Measurements from ENCODE around the gene CNN2. TPM values are rescaled to one million over a fixed set of nuclear protein-coding genes. Genes with fewer than 3 reads are reported as not detected.

CNN2 gene
- total and polyA plus RNA-seq, 8 donors = 20.4 to 73.8 (median 53.5) TPM

GRCh38 chr19:1041835-1042685 lies 15.7 kb downstream of the CNN2 start:
- Histone ChIP-seq H3K9me3 (no peaks in the 10 kb centered on the region), H3K27me3 (no peaks in the 10 kb centered on the region), H3K4me3 (no peak overlapping the region), H3K27ac (no peak overlapping the region), H3K4me1 (peaks cover 0 to 10% (median 0%) of the 10 kb centered on the region in 3 donors), H3K36me3 (no peaks in the 10 kb centered on the region)
- no peak for TF ChIP-seq CTCF (IDR thresholded peaks at IDR 0.05)
- FAIRE-seq (no peak), ATAC-seq (peak; percentile 19 to 38 (median 28)), DNase-seq (peak; percentile 73 to 96 (median 88))
- intact Hi-C loops (cut with DNase I) = no loop called here
- WGBS, 2 donors = 57 to 67% methylated on average over 43 of the region's 43 CpGs

- H3K9me3 ChIP-seq = no peaks in the 10 kb centered on the region
- ATAC-seq = no peak
- WGBS, 2 donors = 83 to 87% methylated on average over 23 of the region's 23 CpGs
- H3K27ac ChIP-seq = no peak overlapping the region
- no peak for FAIRE-seq
- no peak overlapping the region for H3K4me3 ChIP-seq
- peaks cover 0 to 10% (median 0%) of the 10 kb centered on the region in 3 donors for H3K4me1 ChIP-seq
- intact Hi-C loops (cut with DNase I) = no loop called here
- peak in 3 of 6 donors; percentile 33 to 83 (median 65) for DNase-seq
- H3K27me3 ChIP-seq = no peaks in the 10 kb centered on the region
- H3K36me3 ChIP-seq = no peaks in the 10 kb centered on the region
- TF ChIP-seq CTCF (IDR thresholded peaks at IDR 0.05) = no peak
Measured at GRCh38 chr19:1042689-1043511, 16.5 kb downstream of the CNN2 start.

- no peak for FAIRE-seq
- no peaks in the 10 kb centered on the region for H3K36me3 ChIP-seq
- TF ChIP-seq CTCF (IDR thresholded peaks at IDR 0.05) = no peak
- WGBS, 2 donors = 71 to 72% methylated on average over 10 of the region's 10 CpGs
- H3K4me1 ChIP-seq = peaks cover 0 to 10% (median 0%) of the 10 kb centered on the region in 3 donors
- peak in 3 of 6 donors; percentile 50 to 78 (median 69) for DNase-seq
- no peak overlapping the region for H3K4me3 ChIP-seq
- no peak overlapping the region for H3K27ac ChIP-seq
- ATAC-seq = no peak
- no peaks in the 10 kb centered on the region for H3K9me3 ChIP-seq
- no peaks in the 10 kb centered on the region for H3K27me3 ChIP-seq
- intact Hi-C loops (cut with DNase I) = no loop called here
Measured at GRCh38 chr19:1045247-1045603, 18.8 kb downstream of the CNN2 start.

GRCh38 chr19:1046117-1046626 lies 19.8 kb downstream of the CNN2 start:
- H3K4me1 ChIP-seq = peaks cover 0 to 9% (median 0%) of the 10 kb centered on the region in 3 donors
- ATAC-seq (no peak), FAIRE-seq (no peak), DNase-seq (no peak)
- no peaks in the 10 kb centered on the region for H3K27me3 ChIP-seq
- no peak overlapping the region for H3K4me3 ChIP-seq
- H3K36me3 ChIP-seq = no peaks in the 10 kb centered on the region
- H3K27ac ChIP-seq = no peak overlapping the region
- intact Hi-C loops (cut with DNase I) = no loop called here
- H3K9me3 ChIP-seq = no peaks in the 10 kb centered on the region
- TF ChIP-seq CTCF (IDR thresholded peaks at IDR 0.05) = no peak
- WGBS, 2 donors = 93 to 94% methylated on average over 33 of the region's 33 CpGs

Data from pancreas (tissue), 10 donors.